ENCODE data around the gene SP1. TPM values are rescaled to one million over a fixed set of nuclear protein-coding genes. Genes with fewer than 3 reads are reported as not detected.
A peak's percentile ranks its signal among the peaks of the same experiment; 100 is the strongest.

SP1 gene
- total and polyA plus RNA-seq, 9 of the 15 experiments (the other 6 are each of a cell fraction or from before 2014, with no cell fraction given), result 8.0 to 65.5 (median 41.6) TPM

GRCh38 chr12:53378724-53379388 lies 1.1 kb upstream of the SP1 start (continued):
- TF ChIP-seq ATF6 (CRISPR knock-in tag; IDR thresholded peaks at IDR 0.05) (0 out of 2 replicates have a peak, but pooled peaks have one; percentile 79), ZNF76 (CRISPR knock-in tag; IDR thresholded peaks at IDR 0.05; ENCODE audit: borderline replicate concordance) (0 out of 2 replicates have a peak, but pooled peaks have one; percentile 22), IRF2 (CRISPR knock-in tag; IDR thresholded peaks at IDR 0.05) (no peak), E2F4 (CRISPR knock-in tag; IDR thresholded peaks at IDR 0.05; ENCODE audit: low read depth) (no peak), ZNF589 (CRISPR knock-in tag; IDR thresholded peaks at IDR 0.05; ENCODE audit: low read depth) (peak; percentile 68; the same call in 1 of the 2 replicates), TAF1 (IDR thresholded peaks at IDR 0.05; ENCODE audit: control insufficient read depth, extremely low read depth, insufficient read depth, low read length, severe bottlenecking) (no peak), ZNF143 (CRISPR knock-in tag; IDR thresholded peaks at IDR 0.05) (no peak), PCBP1 (IDR thresholded peaks at IDR 0.05; ENCODE audit: low read depth, low read length, poor library complexity, severe bottlenecking) (no peak), TEAD1 (CRISPR knock-in tag; IDR thresholded peaks at IDR 0.05) (peak in 1 of 2 experiments; percentile 35; a peak in 1 of 4 replicates), HEY1 (CRISPR knock-in tag; IDR thresholded peaks at IDR 0.05; ENCODE audit: borderline replicate concordance) (no peak), SNAPC5 (CRISPR knock-in tag; IDR thresholded peaks at IDR 0.05) (no peak), SAFB2 (IDR thresholded peaks at IDR 0.05; ENCODE audit: borderline replicate concordance, low read depth, low read length, severe bottlenecking) (no peak), CTCFL (IDR thresholded peaks at IDR 0.05; ENCODE audit: borderline replicate concordance, insufficient read depth, low read depth, low read length, poor library complexity, severe bottlenecking) (no peak), CHCHD3 (CRISPR knock-in tag; IDR thresholded peaks at IDR 0.05) (no peak), RHOXF2B (CRISPR knock-in tag; conservative IDR thresholded peaks at IDR 0.05) (no peak; the same call in 1 of the 2 replicates), MBD1 (CRISPR knock-in tag; IDR thresholded peaks at IDR 0.05) (no peak), ZBTB9 (CRISPR knock-in tag; IDR thresholded peaks at IDR 0.05) (peak; percentile 73; the same call in 1 of the 2 replicates)
